ENCODE data around the gene CAMP. TPM values are rescaled to one million over a fixed set of nuclear protein-coding genes. Genes with fewer than 3 reads are reported as not detected.
A peak's percentile ranks its signal among the peaks of the same experiment; 100 is the strongest.
"Not testable (repeated sequence)": the region's sequence is repeated elsewhere in the genome, so short reads cannot be mapped to it uniquely, and the experiment has no call there.

CAMP gene
- total and polyA plus RNA-seq, 2 of the 13 experiments (the other 11 are each of a cell fraction or from before 2014, with no cell fraction given), result not detected

GRCh38 chr3:48271223-48271622, 47.9 kb downstream of the CAMP start:
- not testable (repeated sequence) for H3K4me2 ChIP-seq (ENCODE audit: low read depth, low read length); ATAC-seq; H3K9me3 ChIP-seq (ENCODE audit: low read length); FAIRE-seq; H3K4me3 ChIP-seq (replicated peaks in 1 of 3; ENCODE audit: insufficient read depth in 1 of 3, low read depth in 2 of 3, low read length in 3 of 3); H3K27me3 ChIP-seq (ENCODE audit: control insufficient read depth in 1 of 2, insufficient read depth in 2 of 2, low read length in 2 of 2); H2AFZ ChIP-seq (ENCODE audit: low read length); H3K27ac ChIP-seq (ENCODE audit: extremely low read length, insufficient read depth, low read length); H3K79me2 ChIP-seq (ENCODE audit: insufficient read depth, low read length); DNase-seq (ENCODE audit: low spot score); H3K9ac ChIP-seq (ENCODE audit: insufficient read depth, low read depth, low read length); H3K4me1 ChIP-seq (ENCODE audit: insufficient read depth, low read length); H4K20me1 ChIP-seq (ENCODE audit: insufficient read depth, low read length); BruUV-seq (replicated peaks)
- CTCF ChIA-PET (ENCODE audit: low intra/inter-chr PET ratio, low total read pairs), result interaction anchor here (4.6 kb wide), 1 partner anchor 164 kb away, joined by 76 read pairs; no protein-coding TSS in a partner anchor
- intact Hi-C loops (cut with micrococcal nuclease; ENCODE audit: unreplicated experiment), result loop anchor here (5.0 kb wide), 1 partner anchor 236 kb away; no protein-coding TSS in a partner anchor
- H3K36me3 ChIP-seq (replicated peaks in 1 of 2; ENCODE audit: control insufficient read depth in 1 of 2, insufficient read depth in 2 of 2, low read length in 2 of 2), result peaks cover 3 to 14% of the 10 kb centered on the region in 2 experiments; a peak in 4 of 5 replicates
- TF ChIP-seq NFYB (CRISPR knock-in tag; IDR thresholded peaks at IDR 0.05) (peak; percentile 62), NFYC (CRISPR knock-in tag; IDR thresholded peaks at IDR 0.05) (0 out of 2 replicates have a peak, but pooled peaks have one; percentile 33)
- WGBS (ENCODE audit: low lambda C conversion rate), result 98% methylated on average over 10 of the region's 10 CpGs
- POLR2A ChIA-PET, result interaction anchor here (0.7 kb wide), 1 partner anchor 168 kb away, joined by 3 read pairs; the partner anchor contains the start of gene CCDC51
- in situ Hi-C loops (cut with HindIII; ENCODE audit: extremely low pct_ligation_motif_present, low pct_unique_long_range_greater_than_20kb), result loop anchor here (5.0 kb wide), 1 partner anchor 166 kb away; no protein-coding TSS in a partner anchor

- Histone ChIP-seq H3K4me1 (ENCODE audit: insufficient read depth, low read length) (no peaks in the 10 kb centered on the region), H3K9me3 (ENCODE audit: low read length) (no peaks in the 10 kb centered on the region), H4K20me1 (ENCODE audit: insufficient read depth, low read length) (no peaks in the 10 kb centered on the region), H3K4me2 (ENCODE audit: low read depth, low read length) (no peak overlapping the region), H2AFZ (ENCODE audit: low read length) (no peak overlapping the region), H3K27ac (ENCODE audit: extremely low read length, insufficient read depth, low read length) (no peak overlapping the region), H3K27me3 (ENCODE audit: control insufficient read depth in 1 of 2, insufficient read depth in 2 of 2, low read length in 2 of 2) (no peaks in the 10 kb centered on the region; a peak in 1 of 5 replicates), H3K4me3 (replicated peaks in 1 of 3; ENCODE audit: insufficient read depth in 1 of 3, low read depth in 2 of 3, low read length in 3 of 3) (no peak overlapping the region), H3K79me2 (ENCODE audit: insufficient read depth, low read length) (no peaks in the 10 kb centered on the region), H3K9ac (ENCODE audit: insufficient read depth, low read depth, low read length) (no peak overlapping the region), H3K36me3 (replicated peaks in 1 of 2; ENCODE audit: control insufficient read depth in 1 of 2, insufficient read depth in 2 of 2, low read length in 2 of 2) (peaks cover 3 to 11% of the 10 kb centered on the region in 2 experiments; a peak in 3 of 5 replicates)
- no peak for FAIRE-seq
- no peak for DNase-seq (ENCODE audit: low spot score)
- ChIA-PET POLR2A (interaction anchor here (0.7 to 1.1 kb wide), 2 partner anchors 168 kb away, joined by 3 read pairs; partner anchors contain the start of genes CCDC51 and TMA7), CTCF (ENCODE audit: low intra/inter-chr PET ratio, low total read pairs) (interaction anchor here (4.6 kb wide), 1 partner anchor 163 kb away, joined by 76 read pairs; no protein-coding TSS in a partner anchor)
- no peak for ATAC-seq
- intact Hi-C loops (cut with micrococcal nuclease; ENCODE audit: unreplicated experiment), result loop anchor here (5.0 kb wide), 1 partner anchor 235 kb away; no protein-coding TSS in a partner anchor
- BruUV-seq (replicated peaks), result no TSS peak
- in situ Hi-C loops (cut with HindIII; ENCODE audit: extremely low pct_ligation_motif_present, low pct_unique_long_range_greater_than_20kb), result loop anchor here (5.0 kb wide), 1 partner anchor 165 kb away; no protein-coding TSS in a partner anchor
- WGBS (ENCODE audit: low lambda C conversion rate), result 94% methylated on average over 23 of the region's 38 CpGs
- TF ChIP-seq AGO2 (optimal IDR thresholded peaks at IDR 0.05; ENCODE audit: low read depth, low read length) (peak; percentile 82), ZFAT (CRISPR knock-in tag; conservative IDR thresholded peaks at IDR 0.05) (no peak), ZNF850 (CRISPR knock-in tag; conservative IDR thresholded peaks at IDR 0.05) (peak; percentile 93; the same call in 1 of the 2 replicates), TGIF2 (CRISPR knock-in tag; IDR thresholded peaks at IDR 0.05) (no peak), SUZ12 (IDR thresholded peaks at IDR 0.05; ENCODE audit: low read depth, low read length) (no peak), ZFP91 (CRISPR knock-in tag; IDR thresholded peaks at IDR 0.05; ENCODE audit: borderline replicate concordance) (0 out of 2 replicates have a peak, but pooled peaks have one; percentile 6), ZNF253 (CRISPR knock-in tag; IDR thresholded peaks at IDR 0.05; ENCODE audit: borderline replicate concordance) (no peak), IRX3 (CRISPR knock-in tag; IDR thresholded peaks at IDR 0.05; ENCODE audit: borderline replicate concordance, low read depth) (no peak), ZNF639 (CRISPR knock-in tag; conservative IDR thresholded peaks at IDR 0.05) (no peak)
These were observed 48.6 kb downstream of the CAMP start for GRCh38 chr3:48271763-48272498.

Measured in HepG2 (cell line).